CD4-positive, alpha-beta T cell treated with Interleukin-1 beta for 1 hour (primary cell): ENCODE data around the gene PPP2R5D.
"Not testable (repeated sequence)": the region's sequence is repeated elsewhere in the genome, so short reads cannot be mapped to it uniquely, and the experiment has no call there.

Source experiments
- DNase-seq, 2 donors: peaks; one replicate each; pipeline ENCODE4 v3.0.0-alpha.2; 2020 to 2022

Gene PPP2R5D

DNA sequence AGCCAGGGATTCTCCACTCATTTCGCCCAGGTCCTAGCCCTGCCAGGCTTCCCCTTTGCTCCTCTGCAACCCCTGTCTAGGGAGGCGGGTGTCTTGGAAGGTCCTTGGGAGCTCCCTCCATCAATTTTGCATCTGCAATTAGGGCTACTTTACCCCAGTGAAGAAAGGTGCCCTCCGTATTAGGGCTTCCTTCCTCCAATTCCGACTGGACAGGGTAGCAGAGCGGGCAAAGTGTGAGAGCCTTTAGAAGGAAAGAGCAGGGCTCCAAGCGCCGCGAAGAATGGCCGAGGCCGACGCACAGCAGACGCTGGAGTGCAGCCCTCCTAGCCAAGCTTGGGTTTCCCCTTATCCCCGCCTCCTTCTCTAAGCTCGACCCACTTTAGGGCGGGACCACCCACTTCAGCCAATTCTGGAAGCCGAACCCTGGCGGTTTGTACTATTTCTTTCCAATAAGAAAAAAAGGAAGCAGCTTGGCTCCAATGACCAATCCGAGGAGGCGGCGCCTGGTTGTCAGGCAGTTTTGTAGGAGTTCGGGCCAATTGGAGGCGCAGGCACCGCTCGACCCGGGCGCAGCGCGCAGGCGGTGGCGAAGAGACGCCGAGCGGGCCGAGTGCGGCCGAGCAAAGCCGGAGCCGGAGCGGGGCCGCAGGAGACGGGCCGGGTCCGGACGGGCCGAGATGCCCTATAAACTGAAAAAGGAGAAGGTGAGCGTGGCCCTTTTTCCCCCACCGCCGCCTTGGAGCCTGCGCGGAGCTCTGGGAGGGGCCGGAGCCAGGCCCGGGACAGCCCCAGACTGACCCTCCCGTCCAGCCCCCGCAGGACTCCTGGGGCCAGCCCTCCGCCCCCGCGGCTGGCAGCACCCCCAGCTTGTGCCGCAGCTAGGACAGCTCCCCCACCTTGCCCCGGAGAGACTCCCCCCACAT is at the start of gene PPP2R5D:
TSS of gene PPP2R5D (plus strand) at position 570 of the 923 bp plus-strand sequence. CDS start at position 678, 108 bp downstream.
- DNase-seq: peak; percentile 98 to 99

DNA sequence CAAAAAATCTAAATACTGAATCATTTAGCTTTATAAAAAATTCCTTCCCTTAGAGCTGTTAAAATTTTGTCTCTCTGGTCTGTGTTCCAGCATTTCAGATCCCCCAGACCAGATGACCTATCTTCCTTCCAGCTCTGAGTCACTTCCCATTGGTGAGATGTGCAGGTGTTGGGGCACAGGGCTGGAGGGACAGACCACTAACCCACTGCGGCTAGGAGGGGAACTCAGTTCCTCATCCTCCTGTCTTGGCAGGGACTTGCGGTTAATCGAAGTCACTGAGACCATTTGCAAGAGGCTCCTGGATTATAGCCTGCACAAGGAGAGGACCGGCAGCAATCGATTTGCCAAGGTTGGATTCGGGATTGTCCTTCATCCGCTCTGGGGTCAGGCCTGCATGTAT is 49.0 kb upstream of the PPP2R5D start:
- no peak for DNase-seq

DNA sequence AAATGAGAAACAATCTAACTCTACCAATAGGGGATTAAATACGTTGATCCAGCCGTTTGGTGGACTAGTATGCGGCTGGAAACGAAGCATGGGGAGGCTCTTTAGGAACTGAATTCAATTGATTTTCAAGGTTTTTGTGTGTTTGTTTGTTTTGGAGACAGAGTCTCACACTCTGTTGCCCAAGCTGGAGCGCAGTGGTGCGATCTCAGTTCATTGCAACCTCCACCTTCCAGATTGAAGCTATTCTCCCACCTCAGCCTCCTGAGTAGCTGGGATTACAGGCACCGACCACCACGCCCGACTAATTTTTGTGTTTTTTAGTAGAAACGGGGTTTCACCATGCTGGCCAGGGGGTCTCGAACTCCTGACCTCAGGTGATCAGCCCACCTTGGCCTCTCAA is 48.0 kb upstream of the PPP2R5D start:
- no peak for DNase-seq

DNA sequence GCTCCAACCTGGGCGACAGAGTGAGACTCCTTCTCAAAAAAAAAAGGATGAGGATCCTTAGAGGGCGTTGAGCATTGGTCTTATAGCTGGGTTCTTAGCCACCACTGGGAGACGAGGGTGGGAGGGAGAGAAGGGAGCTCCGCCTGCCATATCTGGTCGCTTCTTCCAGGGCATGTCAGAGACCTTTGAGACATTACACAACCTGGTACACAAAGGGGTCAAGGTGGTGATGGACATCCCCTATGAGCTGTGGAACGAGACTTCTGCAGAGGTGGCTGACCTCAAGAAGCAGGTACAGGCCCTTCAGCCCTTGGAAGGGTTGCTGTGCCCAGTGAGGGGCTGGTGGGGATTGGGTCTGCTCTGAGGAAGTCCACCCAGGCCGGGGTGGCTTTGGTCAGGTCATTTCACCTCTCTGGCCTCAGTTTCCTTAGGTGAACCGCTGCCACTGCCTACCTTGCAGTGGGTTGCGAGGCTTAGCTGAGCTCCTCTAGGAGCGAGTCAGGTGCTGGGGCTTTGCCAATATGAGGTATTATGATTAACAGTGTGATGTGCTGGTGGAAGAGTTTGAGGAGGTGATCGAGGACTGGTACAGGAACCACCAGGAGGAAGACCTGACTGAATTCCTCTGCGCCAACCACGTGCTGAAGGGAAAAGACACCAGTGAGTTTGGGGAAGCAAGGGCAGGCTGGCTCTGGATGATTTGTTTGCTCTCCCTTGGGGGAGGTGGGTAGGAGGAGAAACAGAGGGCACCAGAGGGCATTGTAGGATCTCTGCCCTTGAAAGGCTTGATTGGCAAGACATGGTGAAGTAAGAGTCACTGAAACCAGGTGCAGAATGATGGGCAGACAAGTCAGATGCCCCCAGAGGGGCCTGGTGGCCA is 46.6 kb upstream of the PPP2R5D start:
- DNase-seq: no peak

DNA sequence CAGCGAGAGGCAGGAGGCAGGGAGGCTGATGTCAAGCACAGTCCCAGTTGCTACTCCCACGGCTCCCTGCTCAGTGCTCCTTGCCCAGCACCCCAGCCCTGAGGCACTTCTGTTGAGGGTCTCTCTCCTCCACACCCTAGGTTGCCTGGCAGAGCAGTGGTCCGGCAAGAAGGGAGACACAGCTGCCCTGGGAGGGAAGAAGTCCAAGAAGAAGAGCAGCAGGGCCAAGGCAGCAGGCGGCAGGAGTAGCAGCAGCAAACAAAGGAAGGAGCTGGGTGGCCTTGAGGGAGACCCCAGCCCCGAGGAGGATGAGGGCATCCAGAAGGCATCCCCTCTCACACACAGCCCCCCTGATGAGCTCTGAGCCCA is 46.0 kb upstream of the PPP2R5D start:
- no peak for DNase-seq

DNA sequence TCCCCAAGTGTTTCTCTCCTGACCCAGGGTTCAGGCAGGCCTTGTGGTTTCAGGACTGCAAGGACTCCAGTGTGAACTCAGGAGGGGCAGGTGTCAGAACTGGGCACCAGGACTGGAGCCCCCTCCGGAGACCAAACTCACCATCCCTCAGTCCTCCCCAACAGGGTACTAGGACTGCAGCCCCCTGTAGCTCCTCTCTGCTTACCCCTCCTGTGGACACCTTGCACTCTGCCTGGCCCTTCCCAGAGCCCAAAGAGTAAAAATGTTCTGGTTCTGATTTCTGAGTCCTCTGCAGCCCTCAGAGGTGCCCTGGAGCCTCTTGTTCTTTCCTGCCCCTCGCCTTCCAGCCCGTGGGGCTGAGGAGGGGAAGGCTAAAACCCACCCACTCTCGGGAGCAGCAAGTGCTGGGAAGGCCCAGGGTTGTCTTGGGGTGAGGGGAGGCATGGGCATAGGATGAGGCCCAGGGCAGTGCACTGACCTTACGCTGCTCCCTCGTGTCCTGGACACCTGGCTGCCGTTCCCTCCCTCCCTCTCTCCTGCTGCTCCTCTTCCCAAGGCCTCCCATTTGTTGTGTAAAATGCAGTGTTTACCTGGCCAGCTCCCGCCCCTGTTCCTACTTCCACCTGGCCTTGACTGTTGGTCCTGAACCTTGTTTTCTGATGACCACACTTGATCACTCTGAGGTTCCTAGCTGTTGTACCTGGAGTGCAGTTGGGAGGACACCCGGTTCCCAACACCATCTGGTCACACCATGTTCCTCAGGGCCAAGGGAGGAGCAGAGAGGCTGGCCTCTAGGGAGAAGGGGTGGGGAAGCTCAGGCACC is 45.2 kb upstream of the PPP2R5D start:
- no peak for DNase-seq

DNA sequence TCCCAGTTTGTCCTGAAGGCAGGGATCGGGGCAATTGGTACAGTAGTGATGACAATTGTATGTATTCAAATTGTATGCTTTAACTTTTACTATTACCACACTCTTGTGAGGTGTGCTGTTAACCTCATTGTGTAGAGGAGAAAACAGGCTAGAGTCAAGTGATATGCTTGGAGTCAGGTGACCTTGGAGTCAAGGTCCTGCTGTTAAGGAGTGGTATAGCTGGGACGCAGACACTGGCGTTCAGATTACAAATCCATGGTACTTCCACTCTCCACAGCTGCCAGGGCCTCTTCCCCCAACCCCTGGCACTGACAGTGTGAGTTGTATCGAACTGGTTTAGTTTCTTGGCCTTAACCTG is 44.6 kb upstream of the PPP2R5D start:
- no peak for DNase-seq

DNA sequence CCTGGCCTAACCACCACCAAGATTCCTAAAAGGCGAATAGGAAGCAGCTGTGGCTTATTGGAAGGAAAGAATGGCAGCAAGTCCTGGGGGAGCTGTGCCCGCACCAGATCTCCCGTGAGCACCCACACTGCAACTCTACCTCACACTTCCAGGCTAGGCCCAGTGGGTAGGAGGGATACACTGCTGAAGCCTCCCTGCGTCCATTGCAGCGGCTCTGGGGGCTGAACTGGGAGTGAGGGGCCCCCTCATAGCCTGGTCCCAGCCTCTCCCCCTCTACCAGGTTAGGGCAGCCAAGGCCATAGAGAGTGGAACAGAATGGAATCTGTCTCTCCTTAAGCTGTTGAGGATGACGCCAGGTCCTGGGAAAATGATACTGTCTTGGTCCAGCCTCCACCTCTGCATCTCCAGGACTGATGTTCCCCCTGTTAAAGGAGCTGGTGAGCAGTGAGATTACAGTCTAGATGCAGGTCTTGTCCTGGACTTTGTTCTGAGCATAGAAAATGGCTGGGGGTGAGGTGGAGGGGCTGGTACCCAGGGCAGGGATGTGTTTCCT is 43.8 kb upstream of the PPP2R5D start:
- DNase-seq: no peak

DNA sequence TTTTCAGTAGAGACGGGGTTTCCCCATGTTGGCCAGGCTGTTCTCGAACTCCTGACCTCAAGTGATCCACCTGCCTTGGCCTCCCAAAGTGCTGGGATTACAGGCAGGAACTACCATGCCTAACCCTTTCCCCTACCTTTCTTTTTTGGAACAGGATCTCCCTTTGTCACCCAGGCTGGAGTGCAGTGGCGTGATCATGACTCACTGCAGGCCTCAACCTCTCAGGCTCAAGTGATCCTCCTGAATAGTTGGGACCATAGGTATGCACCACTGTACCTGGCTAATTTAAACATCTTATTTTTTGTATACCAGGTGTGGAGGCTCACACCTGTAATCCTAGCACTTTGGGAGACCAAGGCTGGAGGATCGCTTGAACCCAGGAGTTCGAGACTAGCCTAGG is 43.0 kb upstream of the PPP2R5D start:
- DNase-seq: not testable (repeated sequence)

DNA sequence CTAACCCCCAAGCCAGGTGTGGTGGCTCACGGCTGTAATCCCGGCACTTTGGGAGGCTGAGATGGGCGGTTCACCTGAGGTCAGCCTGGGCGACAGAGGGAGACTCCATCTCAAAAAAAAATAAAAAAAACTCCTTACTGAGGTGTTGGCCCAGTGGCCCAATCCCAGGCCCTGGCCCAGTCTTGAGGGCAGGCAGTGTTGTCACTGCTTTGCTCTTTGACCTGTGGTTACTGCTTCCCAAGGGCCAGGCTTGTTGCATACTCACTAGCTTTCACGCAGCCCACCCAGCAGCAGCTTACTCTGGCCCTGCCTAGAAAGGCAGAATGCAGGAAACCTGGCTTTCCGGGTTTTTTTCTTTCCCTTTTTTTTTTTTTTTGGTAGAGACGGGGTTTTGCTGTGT is 41.9 kb upstream of the PPP2R5D start:
- no peak for DNase-seq

DNA sequence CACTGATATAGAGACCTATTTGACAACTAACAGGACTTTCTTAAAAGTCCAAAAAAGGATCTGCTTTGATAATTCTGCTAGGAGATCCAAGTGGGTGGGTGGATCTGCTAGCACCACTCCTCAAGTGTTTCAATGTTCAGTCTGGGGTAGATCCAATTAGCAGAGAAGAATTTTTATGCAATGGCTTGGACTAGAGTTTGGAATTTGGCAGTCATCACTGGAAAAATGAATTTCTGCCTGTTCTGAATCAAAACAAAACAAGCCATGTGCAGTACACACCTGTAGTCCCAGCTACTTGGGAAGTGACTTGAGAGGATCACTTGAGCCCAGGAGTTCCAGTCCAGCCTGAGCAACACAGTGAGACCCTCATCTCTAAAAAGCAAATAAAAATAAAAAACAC is 36.4 kb upstream of the PPP2R5D start:
- no peak for DNase-seq

DNA sequence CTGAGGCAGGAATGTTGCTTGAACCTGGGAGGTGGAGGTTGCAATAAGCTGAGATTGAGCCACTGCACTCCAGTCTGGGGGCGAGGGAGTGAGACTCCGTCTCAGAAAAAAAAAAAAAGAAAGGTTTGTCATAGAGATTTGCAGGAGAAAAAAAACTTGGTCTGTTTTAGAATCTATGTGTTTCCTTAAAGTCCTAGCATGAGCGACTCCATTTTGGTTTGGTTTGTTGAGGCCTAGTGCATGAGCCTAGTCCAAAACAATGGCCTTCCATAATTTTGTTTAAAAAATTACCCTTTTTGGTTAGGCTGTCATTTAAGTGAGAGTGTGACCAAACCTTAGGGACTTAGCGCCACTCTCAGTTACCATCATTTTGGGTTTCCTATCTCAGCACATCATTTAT is 32.0 kb upstream of the PPP2R5D start:
- DNase-seq: no peak

DNA sequence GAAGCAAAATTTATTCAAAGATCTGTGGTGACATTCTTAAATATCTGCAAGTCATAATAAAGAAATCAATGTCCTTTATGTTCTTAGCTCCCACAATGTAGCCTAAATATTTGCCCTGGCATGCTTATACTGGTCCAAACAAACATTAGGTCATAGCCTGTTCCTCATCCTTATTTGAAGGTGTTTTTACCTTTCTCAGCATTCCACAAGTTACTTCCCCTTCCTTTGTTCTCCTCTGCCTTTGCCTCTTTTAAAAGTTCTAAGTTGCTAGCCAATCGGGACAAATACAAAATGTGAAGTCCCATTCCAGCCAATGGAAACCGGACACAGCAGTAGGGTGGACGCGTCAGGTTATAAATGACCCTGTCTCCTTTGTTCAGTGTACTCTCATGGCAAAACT is 30.0 kb upstream of the PPP2R5D start:
- not testable (repeated sequence) for DNase-seq

DNA sequence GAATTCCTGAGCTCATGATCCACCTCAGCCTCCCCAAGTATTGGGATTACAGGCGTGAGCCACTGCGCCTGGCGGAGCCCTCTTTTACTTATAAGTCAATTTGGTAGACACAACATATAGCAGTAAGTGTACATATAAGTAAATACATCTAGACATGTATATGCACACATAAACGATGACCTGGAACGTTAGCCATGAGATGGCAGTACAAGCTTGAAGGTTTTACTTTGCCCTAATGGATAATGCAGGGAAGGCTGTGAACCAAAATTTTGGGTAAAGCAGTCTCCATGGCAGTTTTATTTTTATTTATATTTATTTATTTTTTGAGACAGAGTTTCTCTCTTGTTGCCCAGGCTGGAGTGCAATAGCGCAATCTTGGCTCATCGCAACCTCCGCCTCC is 26.2 kb upstream of the PPP2R5D start:
- peak in 1 of 2 donors; percentile 5 for DNase-seq

DNA sequence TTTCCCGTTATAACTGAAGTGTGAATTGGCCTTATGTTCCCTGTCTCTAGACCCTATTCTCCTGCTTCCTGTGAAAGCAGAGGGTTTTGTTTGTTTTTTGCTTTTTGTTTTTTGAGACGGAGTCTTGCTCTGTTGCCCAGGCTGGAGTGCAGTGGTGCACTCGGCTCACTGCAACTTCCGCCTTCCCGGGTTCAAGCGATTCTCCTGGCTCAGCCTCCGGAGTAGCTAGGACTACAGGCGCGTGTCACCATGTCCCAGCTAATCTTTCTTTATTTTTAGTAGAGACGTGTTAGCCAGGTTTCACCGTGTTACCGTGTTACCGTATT is 24.5 kb upstream of the PPP2R5D start:
- no peak for DNase-seq

DNA sequence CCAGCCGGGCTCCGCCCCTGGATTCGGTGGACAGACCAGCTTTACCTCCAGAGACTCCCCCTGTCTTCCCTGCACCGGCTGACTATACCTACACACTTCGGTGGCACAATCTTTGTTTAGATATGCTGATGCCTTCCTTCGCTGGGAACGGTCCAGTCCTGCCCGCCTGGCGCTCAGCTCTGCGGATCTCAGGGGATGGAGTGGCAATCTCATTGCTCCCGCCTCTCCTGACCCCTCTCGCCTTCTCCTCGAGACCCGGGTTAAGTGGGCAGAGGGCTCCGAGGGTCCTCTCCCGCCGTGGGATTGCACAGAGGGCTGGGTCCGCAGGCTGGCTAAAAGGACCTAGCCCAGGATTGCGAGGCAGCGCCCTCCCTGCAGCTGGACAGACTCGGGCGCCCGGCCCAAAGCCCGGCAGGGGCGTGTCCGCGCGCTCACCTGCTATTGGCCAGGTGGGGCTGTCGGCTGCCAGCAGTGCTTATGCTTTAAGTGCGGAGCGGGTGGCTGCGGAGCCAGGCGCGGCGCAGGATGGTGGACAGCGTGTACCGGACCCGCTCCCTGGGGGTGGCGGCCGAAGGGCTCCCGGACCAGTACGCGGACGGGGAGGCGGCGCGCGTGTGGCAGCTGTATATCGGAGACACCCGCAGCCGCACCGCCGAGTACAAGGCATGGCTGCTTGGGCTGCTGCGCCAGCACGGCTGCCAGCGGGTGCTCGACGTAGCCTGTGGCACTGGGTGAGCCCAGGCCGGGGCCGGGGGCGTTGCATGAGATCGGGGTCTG is 23.9 kb upstream of the PPP2R5D start, which contains the start of gene GNMT:
TSS of gene GNMT (plus strand) at position 512 of the 777 bp plus-strand sequence. CDS start at position 526, 14 bp downstream.
- peak; percentile 15 to 38 for DNase-seq

DNA sequence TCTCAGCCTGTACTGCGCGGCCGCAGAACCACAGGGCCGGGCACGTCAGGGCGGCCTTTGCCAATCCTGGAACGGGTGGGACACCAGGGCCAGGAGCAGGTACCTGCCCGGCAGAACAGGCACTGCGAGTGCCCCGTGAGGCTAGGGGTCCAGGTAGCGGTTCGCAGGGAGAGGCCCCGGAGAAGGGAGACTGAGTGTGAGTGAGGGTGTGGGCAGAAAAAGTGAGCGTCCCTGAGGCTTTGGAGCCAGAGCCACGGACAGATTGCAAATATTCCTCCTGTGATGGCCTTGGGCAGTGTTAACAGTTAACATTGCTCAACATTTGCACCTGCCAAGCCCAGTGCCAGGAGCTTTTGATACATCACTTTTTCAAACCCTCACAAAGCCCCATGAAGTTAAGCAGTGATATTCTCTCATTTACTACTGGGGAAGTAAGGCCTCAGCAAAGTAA is 23.3 kb upstream of the PPP2R5D start:
- DNase-seq: no peak

DNA sequence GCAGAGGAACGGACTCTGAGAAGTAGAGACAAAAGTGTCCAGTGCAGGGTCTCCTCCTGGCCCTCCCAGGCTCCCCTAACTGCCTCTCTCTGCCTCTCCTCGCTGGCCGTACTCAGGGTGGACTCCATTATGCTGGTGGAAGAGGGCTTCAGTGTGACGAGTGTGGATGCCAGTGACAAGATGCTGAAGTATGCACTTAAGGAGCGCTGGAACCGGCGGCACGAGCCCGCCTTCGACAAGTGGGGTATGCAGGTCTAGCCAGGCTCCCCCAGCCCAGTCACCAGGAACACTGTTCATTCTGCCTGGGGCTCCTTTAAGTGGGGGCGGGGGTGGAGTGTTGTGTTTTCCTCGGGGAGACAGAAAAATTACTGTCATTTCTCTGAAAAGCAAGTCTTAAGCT is 22.3 kb upstream of the PPP2R5D start:
- no peak for DNase-seq

DNA sequence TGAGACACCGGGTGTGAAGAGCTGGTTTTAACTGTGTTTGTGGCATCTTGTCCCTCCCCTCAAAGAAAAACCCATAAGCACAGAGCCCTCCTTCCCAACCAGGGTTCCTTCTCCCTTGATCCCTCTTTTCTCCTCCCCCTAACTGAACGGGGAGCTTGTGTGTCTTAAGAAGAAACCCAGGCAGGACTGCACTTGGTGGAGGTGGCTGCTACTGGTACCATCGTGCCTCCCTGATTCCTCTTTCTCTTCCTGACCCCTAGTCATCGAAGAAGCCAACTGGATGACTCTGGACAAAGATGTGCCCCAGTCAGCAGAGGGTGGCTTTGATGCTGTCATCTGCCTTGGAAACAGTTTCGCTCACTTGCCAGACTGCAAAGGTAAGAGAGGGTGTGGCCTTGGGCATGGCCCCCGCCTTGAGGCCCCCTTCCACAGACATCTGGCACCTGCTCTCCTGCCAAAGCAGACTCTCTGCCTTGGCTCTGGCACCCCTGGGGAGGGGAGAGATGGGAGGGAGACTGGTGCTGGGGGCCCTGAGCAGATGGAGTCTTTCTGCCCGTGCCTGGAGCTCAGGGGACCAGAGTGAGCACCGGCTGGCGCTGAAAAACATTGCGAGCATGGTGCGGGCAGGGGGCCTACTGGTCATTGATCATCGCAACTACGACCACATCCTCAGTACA is 21.7 kb upstream of the PPP2R5D start:
- no peak for DNase-seq

DNA sequence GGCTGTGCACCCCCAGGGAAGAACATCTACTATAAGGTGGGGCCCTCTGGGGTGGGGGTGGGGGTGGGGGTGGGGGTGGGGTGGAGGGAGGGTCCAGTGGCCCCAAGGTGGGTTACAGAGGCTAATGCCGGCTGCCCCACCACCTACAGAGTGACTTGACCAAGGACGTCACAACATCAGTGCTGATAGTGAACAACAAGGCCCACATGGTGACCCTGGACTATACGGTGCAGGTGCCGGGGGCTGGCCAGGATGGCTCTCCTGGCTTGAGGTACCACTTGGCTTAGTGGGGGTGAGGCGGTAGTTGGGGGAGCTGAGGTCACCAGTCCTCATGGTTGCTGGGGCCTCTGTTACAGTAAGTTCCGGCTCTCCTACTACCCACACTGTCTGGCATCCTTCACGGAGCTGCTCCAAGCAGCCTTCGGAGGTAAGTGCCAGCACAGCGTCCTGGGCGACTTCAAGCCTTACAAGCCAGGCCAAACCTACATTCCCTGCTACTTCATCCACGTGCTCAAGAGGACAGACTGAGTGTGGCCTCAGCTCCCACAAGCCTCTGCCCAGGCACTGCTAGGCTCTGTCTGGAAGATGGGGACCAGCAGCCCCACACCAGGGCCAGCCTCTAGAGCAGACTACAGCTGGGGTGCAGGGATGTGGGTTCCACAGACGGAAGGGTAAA is 21.1 kb upstream of the PPP2R5D start:
- DNase-seq: no peak
